Brain pericyte (primary cell): Measurements from ENCODE around the gene TMEM218.
"Not testable (repeated sequence)": the region's sequence is repeated elsewhere in the genome, so short reads cannot be mapped to it uniquely, and the experiment has no call there.

Experiments used
- DNase-seq: peaks from one replicate; pipeline ENCODE4 v3.0.0-alpha.2; 2012; ENCODE audit warnings: low read depth, low spot score

TMEM218 gene

DNA sequence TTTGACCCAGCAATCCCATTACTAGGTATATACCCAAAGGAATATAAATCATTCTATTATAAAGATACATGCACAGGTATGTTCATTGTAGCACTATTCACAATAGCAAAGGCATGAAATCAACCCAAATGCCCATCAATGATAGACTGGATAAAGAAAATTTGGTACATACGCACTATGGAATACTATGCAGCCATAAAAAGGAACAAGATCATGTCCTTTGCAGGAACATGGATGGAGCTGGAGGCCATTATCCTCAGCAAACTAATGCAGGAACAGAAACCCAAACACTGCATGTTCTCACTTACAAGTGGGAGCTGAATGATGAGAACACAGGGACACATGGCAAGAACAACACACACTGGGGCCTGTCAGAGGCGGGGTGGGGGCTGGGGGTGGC, 55.3 kb downstream of the TMEM218 start:
- DNase-seq: not testable (repeated sequence)

DNA sequence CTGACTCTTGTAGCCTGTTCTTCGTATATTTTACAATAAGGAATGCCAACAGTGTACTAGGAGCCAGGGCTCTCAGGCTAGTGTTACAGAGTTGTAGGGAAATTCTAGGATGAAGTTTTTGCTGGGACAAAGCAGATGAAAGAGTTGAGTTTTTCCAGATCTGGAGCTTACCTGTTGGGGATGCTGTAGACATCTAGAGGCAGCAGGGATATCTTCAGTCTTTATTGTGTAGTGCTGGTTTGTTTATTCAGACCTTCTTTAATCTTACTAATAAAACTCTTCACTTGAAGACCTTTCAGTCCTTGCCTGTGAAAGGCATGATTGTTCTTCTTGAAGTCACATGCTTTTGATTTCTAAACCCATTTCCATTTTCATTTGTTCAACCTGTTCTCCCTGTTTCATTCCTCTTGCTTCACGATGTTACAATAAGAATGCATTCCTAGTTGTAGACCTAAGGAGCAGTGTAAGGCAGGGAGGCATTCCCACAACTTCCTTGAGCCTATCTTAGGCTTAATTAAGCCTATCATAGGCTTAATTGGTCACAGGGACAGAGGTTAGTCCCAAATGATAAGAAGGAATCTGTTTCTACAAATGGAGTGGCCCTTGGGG, 56.2 kb downstream of the TMEM218 start:
- DNase-seq: no peak

- no peak for DNase-seq
Observed at GRCh38 chr11:125053167-125053566, 58.3 kb downstream of the TMEM218 start.

- DNase-seq: no peak
Observed at GRCh38 chr11:125052047-125052446, 59.4 kb downstream of the TMEM218 start.

- no peak for DNase-seq
Observed at GRCh38 chr11:125049164-125049792, 62.1 kb downstream of the TMEM218 start.
